NCI-H510A treated with DMSO at 0.1 percent for 48 hours (cell line): ENCODE results near the gene FAM222A.

Experiments
- DNase-seq: peaks from one replicate; lab custom pipeline; 2025; lab: John Stamatoyannopoulos, UW

Gene FAM222A

DNA sequence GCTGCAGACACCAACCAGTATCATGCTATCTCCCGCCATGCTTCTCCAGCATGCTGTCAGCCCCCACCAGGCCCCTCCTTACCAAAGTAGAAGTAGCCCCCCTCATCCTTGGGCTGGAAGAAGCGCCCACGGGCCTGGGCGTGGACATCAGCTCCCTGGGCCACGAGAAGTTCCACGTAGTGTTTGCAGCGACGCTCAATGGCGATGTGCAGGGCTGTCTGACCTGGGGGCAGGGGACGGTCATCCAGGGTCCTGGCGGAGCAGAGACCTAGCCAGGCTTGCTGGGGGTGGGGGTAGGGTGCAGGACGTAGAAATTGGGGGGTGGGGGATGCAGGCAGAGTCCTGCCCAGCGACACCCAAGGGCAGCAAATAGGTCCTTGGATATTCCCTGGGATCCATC lies 86.9 kb downstream of the FAM222A start:
- DNase-seq: no peak

DNA sequence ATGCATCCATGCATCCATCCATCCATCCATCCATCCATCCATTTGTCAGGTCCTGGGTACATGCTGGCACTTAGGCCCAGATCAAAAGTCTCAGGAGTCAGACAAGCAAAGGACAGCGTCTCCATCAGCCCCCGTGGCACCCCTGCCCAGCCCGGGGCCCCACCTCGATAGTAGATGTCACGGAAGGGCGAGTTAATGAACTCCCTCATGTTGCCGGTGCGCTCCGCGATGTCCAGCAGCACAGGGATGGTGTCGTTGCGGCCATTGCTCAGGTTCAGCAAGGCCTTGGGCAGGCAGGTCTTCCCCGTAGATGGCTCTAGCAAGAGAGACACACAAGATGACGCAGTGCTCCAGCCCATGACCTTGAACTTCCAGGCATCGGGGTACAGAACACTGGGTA lies 89.2 kb downstream of the FAM222A start:
- DNase-seq: no peak

DNA sequence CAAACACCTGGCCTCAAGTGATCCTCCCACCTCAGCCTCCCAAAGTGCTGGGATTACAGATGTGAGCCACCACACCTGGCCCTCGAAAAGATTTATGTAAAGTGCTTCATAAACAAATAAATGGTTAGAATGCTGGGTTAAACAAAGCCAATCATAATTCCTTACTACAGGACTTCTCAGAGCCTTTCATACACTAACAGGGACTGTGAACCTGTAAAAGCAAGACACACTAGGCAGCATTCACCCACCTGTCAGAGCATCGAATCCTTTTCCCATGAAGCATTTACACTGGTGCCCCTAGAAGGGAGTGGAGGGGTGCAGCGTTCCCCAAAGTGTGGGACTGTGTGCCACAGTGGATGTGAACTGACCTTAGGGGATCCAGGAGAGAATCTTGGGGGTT lies 90.1 kb downstream of the FAM222A start:
- no peak for DNase-seq

DNA sequence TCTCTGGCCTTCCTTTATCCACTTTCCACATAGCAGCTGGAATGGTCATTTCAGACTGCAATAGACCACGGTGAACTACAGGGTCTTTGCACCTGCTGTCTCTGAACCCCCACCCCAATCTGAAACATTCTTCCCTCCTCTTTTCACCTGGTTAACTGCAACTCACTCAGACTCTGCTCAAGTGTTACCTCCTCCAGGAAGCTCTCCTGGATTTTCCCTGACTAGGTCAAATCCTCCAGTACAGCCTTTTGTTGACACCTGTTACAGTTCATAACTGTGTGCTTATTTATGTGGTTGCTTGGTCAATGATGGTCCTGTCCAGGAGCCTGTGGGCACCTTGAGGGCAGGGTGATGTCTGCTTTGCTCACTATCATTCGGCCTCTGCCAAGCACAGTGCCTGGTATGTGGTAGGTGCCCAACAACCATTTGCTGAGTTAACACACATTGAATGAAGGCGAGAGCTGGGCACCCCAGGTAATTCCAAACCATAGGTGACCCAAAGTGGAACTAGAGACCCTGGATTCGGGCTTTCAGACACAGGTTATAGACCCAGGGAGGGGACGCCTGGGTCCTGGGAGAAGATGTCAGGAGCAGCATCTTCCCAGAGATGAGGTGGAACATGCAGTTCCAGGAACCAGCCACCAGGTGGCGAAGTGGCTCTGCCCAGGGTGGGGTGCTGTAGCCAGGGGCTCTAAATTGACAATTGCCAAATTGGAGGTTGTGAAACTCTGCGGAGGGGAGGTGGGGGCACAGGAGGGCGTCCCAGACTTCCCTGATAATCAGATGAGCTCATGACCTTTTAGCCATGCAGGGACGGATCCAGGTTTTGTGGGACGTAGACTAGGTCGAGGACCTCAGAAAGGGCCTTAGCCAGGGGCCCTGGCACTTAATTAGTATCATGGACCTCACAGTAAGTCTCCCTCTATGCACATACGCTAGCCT lies 91.5 kb downstream of the FAM222A start:
- peak; percentile 10 for DNase-seq

DNA sequence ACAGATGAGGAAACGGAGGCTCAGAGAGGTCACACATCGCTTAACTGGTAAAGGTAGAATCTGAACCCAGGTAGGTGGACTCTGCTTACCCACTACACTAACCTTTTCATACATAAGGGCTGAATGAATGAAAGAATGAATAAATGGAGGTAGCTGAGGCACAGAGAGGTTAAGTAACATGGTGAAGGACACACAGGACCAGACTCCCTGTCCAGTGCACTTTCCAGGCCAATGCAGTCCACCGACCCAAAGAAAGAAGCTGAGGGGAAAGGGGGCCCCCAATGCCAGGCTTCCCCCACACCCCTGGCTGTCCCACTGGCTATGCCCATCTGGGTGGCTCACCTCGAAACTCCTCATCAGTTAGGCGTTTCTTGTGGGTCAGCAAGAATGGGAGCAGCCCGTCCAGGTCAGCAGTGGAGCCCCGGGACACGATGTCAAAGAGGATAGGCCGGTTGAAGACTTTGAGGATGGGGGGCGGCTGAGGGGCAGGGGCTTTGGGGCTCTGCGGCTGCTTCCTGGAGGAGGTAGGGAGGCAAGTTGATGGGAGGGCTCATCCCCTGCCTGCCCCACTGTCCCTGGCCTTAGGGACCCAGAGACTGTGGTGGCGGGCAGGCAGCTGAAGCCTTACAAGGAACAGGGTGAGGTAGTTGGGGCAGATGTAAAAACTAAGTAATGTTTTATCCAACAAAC lies 94.5 kb downstream of the FAM222A start:
- no peak for DNase-seq

DNA sequence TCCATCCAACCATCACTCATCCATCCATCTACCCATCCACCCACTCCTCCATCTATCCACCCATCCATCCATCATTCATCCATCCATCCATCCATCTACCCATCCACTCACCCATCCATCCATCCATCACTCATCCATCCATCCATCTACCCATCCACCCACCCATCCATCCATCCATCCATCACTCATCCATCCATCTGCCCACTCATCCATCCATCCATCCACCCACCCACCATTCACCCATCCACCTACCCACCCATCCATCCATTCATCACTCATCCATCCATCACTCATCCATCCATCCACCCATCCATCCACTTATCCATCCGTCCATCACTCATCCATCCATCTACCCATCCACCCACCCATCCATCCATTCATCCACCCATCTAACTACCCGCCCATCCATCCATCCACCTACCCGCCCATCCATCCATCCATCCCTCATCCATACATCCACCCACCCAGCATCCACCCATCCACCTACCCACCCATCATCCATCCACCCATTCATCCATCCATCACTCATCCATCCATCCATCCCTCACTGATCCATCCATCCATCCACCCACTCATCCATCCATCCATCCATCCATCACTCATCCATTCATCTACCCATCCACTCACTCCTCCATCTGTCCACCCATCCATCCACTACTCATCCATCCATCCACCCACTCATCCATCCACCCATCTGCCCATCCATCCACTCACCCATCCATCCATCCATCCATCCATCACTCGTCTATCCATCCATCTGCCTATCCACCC lies 95.4 kb downstream of the FAM222A start:
- no peak for DNase-seq

DNA sequence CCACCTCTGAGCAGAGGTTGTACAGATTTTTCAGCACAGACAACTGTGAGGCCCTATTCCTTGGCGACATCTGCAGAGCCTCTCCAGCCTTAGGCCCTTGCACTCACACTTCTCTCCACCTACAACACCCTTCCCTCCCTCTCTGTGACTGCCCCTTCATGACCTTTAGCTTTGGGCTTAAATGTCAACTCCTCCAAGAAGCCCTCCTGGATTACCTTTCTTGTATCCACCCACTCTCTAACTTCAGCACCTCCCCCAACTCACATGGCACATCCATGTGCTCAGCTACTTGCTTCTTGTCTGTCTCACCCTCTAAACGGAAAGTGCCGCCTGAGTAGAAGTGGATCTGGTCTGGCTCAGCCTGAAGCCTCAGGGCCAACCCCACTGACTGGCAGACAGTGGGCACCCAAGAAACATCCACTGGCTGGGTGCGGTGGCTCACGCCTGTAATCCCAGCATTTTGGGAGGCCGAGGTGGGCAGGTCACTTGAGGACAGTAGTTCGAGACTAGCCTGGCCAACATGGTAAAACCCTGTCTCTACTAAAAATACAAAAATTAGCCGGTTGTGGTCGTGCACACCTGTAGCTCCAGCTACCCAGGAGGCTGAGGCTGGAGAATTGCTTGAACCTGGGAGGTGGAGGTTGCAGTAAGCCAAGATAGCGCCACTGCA lies 97.5 kb downstream of the FAM222A start:
- DNase-seq: no peak

DNA sequence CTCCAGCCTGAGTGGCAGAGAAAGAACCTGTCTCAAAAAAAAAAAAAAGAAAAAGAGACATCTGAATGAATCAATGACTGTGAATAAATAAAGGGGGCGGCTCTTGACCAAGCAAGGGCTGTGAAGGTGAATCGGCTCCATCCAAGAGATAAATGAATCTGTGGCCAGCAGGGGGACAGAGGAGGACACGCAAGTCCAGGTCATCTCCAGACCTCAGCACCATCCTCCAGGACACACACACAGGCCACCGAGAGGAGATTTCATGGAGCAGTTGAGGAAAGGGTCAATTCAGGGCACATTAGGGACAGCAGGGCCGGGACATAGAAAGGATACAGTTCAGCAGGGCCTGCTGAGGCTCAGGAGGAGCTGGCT lies 98.0 kb downstream of the FAM222A start:
- no peak for DNase-seq

DNA sequence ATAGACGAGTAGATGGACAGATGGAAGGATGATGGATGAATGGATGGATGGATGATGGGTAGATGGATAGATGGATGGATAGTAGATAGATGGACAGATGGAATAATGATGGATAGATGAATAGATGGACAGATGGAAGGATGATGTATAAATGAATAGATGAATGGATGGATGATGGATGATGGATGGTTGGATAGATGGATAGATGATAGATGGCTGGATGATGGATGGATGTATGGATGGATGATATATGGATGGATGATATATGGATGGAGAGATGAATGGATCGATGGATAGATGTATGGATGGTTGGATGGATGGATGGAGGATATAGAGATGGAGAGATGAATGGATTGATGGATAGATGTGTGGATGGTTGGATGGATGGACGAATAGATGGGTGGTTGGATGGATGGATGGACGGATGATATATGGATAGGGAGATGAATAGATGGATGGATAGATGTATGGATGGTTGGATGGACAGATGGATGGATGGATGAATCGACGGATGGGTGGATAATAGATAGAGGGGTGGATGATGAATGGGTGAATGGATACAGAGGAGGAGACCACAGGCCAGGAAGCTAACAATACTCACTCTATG lies 100.3 kb downstream of the FAM222A start:
- DNase-seq: no peak

DNA sequence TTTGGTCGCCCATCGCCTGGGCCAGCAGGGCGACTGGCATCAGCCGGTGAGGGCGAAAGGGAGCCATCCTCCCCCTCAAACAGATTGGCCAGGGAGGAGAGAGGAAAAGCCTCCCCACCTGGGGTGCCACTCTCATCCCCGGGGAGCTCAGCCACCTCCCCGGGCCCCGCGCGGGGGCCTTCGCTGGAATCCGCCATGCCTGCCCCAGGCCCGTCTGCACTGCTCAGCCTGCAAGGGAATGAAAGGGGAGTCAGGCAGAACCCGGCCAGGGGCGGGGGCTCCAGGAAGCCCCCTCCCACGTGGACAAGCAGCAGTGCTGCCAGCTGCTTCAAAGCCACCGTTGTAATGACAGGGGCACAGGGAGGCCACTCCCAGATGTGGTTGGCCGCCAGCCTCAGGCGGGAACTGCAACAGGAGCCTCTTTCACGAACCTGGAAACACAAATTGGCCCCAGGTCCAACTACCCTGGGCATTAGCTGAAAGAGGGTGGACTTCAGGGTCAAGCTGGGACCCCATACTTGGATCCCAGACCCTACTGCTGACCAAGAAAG lies 101.0 kb downstream of the FAM222A start:
- DNase-seq: no peak

DNA sequence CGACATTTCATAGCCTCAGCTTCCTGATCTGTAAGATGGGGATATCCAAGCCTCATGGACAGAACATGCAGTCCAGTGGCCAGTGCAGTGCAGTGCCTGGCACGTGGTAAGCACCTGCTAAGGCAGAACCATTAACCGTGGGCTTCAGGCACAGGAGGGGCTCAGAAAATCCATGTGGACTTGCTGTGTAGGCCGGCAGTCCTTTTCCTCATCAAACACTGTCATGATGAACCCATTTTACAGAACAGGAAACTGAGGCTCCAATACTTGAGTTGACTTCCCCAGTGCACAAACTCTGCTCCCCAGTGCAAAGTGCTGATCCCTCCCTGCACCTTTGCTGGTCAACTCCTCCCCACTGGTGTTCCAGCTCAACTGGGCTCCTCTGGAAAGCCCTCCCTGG lies 101.6 kb downstream of the FAM222A start:
- DNase-seq: no peak

DNA sequence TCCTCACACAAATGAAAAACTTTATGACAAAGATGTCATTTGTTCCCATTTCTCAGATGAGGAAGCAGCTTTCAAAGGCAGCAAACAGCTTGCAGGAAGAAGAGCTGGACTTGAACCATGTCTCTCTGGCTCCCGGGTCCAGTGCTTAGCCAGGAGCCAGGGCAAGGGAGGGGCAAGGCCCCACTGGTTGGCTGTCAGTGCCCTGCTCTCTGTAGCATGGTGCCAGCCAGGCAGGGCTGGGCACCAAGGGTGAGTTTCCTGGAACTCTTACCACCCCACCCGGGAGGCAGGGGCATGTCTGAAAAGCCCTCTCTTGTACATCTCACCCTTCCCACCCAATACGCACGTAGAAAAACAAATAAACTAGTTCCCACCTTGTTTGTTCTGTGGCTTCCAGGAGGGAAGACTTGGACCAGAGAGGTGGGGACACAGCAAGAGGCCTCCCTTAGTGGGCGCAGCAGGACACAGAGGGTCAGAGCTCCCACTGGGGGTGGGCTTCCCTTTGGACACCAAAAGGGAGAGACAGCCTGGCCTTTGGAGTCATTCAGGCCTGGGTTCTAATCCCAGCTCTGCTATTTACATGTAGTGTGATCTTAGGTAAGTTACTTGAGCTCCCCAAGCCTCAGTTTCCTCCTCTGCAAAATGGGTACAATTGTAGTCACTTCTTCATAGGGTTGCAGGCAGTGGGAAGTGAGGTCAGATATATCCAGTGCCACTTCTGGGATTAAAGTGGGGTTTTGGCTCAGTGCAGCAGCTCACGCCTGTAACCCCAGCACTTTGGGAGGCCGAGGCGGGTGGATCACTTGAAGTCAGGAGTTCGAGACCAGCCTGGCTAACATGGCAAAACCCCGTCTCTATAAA lies 102.4 kb downstream of the FAM222A start:
- no peak for DNase-seq

DNA sequence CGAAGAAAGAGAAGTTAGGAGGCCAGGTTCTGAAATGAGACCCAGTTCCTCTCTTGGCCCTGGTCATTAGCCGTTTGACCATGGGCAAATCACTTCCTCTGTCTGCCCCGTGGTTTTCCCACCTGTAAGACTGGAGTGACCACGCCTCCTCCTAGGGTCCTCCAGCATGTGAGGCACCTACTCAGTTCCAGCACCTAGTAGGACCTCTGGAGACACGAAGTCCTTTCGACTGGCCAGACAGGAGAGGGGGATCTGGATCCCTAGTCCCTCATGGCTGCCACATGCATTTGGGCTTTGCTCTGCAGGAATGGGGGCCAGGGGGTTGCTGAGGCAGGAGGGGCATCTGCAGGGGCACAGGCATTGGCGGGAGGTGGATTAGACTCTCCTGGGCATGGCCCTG lies 103.2 kb downstream of the FAM222A start:
- no peak for DNase-seq

DNA sequence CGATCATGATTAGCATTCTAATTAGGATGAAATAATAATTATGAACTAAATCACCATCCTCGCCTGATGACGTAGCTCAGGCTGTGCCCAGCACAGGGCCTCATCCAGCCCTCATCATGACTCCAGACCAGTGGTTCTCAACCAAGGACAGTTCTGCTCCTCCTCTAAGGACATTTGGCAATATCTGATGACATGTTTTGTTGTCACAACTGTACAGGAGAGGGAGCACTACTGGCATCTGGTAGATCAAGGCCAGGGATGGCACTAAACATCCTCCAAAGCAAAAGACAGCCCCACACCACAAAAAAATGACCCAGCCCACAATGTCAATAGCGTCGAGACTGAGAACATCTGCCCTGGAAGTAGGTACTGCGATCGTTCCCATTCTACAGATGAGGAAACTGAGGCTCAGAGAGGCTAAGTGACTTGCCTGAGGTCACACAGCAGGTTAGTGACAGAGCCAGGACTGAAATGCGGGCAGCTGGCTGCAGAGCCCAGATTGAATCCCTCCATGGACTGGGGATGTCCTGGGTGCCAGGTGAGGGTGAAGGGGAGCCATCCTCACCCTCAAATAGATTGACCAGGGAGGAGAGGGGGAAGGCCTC lies 104.1 kb downstream of the FAM222A start:
- DNase-seq: no peak

DNA sequence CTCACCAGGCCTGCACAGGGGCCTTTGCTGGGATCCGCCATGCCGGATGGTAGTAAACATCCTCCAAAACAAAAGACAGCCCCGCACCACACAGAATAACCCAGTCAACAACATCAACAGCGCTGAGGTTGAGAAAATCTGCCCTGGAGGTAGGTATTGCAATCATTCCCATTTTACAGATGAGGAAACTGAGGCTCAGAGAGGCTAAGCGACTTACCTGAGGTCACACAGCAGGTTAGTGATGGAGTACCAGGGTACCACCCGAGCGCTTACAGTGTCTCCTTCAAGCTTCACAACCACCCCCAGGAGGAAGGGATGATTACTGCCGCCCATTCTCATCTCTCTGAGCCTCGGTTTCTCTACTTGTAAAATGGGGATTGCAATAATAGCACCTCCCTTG lies 104.6 kb downstream of the FAM222A start:
- no peak for DNase-seq

DNA sequence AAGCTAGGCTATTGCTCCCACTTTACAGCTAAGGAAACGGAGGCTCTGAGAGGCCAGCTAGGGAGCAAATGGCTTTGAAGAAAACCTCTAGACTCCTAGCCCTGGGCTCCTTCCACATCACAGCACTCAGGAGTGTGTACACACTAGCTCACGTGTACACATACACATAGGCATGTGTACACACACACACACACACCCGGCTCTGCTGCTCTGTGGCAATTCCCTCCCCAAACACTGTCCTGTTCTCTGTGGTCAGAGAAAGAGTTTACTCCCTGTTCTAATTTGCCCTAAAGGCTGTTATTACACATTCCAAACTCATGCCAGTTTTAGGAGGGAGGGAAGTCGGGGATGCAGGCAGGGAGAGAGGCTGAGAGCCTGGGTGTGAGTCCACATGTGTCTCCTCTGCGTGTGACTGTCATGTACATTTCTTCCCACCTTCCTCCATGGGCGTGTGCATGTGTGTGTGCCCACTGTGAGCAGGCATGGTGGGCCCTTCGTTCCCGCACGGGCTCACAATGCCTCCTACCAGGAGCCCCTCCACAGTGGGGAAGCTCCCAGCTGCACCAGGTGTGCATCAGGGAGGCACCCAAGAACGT lies 105.4 kb downstream of the FAM222A start:
- no peak for DNase-seq
